Measurements from ENCODE around the gene INPP4B.

The INPP4B gene

DNA sequence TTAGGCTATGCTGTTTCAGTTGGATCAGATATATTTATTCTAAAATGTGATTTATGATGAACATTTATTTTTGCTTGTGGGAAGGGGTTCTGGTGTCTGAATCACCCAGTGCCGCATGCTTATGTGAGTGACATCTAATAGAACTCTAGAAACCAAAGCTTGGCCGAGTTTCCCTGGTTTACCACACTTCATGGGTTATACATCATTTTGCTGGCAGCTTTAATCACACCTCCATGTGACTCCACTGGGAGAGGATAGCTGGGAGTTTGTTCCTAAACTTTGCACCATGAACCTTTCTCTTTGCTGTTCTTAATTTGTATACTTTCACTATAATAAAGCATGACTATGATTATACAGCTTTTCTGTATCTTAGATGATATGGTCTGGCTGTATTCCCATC is 382.9 kb downstream of the INPP4B start:
- no peak for DNase-seq

DNA sequence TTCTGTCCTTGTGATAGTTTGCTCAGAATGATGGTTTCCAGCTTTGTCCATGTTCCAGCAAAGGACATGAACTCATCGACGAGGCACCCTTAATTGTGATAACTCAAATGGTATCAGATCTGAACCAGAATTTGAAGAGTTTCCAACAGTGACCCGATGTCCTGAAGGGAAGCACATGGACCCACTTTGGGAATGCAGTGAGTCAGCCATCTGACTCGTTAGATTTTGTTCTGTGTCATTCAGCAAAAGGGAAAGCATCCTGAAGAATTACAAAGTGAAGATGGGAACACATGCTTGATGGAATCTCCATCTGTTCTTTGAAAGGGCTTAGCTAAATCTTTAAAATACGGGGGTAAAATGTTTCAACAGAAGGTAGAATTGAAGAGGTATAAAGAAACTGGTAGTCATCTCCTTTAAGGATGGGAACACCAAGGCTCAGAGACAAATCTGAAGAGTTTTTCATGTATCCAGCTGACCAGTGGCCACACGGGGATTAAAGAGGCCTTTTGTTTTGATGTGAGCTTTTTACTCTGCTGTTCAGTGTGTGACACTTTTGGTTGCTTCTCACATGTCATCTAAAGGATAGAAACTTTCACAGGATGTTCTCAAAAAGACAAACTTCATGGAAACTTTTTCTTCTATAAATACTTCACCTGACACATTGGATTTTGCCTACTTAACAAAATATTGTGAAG is 393.8 kb downstream of the INPP4B start:
- no peak for DNase-seq

DNA sequence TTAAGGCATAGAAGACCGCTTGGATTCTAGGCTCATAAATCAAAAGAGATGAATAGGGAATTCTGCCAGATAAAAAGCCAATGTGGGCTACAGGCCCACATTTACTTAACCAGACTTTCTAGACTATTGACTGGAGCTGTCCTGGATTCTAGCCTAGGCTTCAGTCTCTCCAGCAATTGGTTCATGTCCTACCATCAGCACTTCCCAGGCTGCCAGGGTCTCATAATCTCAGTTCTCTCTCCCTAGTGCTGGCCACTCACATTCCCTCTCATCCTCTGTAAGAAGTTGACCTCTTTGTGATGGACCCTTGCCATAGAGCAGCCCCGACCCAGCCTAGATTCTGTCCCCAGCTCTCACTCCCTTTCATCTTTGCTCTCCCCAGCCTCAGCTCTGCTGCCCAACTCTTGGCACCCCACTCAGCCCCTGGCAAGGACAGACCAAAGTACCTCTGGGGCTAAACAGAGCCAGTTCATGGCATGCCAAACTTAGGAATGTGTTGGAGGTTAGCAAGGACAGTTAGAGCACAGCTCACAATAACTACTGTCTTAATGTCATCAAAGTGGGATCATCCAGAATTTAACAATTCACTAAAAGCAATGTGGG is 396.2 kb downstream of the INPP4B start:
- DNase-seq = no peak

DNA sequence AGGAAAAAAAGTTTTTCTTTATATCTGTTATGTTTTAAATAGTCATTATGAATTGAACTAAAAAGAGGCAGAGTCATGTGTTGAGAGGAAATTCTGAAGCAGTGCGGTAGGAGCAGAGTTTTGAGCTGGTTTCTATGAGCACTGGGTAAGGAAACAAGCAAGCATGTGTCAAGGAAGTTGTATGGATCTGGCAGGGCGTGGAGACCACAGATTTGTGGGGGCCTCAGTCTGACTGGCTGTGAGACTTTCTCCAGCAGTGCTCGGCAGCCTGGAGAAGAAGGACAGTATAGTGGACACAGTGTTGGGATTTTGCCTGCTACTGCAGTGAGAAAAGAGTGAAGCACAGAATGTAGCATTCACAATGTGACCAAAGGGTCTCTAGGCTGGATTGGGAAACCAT is 399.1 kb downstream of the INPP4B start:
- no peak for DNase-seq

DNA sequence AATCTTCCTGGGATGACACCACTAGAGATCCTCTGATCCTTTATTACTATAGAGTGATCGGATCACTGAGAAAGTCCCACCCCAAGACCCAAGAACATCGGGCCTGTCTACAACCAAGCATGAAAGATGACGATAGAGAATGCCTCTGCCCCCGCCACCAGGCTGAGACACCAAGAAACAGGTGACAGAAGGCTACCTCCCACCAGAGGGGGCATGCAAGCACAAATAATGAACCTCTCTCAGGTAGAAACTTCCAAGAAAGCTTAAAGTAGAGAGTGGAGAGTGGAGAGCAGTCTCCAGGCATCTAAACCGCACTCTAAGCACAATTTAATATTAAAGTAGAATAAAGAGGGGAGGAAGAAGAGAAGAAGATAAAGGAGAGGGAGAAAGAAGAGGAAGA is 402.6 kb downstream of the INPP4B start:
- no peak for DNase-seq

DNA sequence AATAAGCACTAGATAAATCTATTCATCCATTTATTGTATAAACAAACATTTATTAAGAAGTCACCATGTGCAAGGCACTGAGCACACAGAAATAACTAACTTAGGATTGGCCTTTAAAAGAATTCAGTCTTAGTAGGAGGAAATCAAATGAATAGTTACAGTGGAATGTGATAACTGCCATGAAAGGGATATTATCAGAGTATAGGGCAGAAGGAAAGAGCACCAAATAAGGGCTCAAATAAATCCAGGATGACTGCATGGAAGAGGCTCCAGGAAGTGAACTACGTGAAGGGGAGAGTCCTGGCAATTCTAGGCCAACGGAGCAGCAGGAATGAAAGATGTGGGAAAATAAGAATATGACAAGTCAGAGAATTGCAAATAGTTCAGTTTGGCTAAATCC is 406.0 kb downstream of the INPP4B start:
- DNase-seq = no peak

DNA sequence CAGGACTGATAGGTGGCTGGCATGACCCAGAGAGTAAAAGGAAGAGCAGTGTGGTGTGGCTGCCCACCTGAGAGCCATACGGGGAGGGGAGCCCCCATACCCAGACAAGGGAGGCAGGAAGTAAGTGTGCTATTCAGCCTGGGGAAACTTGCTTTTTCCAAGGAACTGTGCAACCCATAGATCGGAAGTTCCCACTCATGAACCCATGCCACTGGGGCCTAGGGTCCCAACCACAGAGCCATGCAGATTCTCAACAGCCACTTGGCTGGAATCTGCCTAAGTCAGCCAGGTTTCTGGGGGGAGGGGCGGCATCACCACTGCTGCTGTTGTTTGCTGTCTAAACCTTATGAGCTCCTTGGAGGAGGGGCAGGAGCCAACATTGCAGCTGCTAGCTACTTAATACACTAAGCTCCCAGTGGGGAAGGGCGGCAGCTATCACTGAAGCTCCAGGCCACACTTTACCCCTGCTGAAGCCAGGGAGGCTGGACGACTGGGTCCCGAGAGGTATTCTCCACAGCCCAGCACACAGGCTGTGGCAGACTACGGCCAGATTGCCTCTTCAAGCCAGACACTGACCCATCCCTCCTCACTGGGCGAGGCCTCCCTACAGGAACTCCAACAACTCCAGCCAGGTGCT is 410.4 kb downstream of the INPP4B start:
- DNase-seq = no peak

DNA sequence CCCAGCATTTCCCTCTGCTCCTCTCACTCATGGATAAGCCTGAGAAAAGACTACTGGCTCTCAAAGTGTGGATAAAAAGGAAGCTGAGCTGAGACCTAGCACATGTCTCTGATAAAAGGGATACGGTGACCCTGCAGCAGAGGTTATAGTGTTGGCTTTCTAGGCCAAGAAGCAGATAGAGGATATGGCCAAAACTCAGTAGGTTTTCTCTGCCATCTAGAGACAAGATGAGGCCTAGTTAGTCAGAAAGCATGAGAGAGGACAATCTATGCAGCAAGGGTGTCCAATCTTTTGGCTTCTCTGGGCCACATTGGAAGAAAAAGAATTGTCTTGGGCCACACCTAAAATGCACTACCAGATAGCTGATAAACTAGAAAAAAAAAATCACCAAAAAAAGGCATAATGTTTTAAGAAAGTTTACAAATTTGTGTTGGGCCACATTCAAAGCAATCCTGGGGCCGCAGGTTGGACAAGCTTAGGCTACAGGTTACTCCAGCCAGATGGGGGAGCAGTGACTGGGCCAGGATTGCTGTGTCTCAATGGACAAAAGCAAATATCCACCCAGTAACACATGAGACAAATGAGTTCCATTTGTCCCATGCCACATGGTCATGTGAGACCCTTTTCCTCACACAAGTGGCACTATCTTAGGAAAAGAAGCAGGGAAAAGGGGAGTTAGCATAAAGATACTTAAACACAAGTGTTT is 411.4 kb downstream of the INPP4B start:
- DNase-seq = no peak

DNA sequence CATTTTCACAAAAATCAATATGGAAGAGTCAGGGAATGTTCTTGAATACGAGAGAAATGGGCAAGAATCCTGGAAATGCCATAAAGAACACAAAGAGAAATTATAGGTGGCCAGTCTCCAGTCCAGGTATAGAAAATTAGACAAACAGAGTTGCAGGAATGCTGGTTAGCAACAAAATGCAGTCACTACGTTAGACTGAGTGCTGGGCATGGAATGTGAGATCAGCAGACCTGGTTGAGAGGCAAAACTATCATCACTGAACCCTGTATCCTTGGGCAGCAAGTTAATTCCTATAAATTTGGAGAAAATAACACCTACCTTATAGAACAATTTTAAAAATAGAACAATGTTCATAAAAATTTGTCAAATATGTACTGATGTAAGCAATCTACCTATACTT is 417.4 kb downstream of the INPP4B start:
- DNase-seq = no peak

DNA sequence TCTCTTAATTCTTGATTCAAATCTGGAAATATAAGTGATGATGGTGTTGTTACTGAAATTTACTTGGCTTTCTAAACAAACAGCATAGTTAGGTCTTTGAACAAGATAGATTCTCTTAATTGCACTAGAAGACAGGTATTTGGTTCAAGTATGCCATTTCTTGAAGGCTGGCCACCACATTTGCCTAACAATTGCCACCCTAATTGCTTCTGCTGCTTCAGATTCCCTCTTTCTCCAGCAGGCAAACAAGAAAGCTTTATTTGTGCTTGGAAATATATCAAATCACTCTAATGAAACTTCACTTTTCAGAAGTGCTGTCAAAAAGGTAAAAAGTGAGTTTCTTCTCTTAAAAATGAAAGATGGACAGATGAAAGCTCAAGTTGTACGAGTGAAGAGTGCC is 418.6 kb downstream of the INPP4B start:
- DNase-seq = no peak

DNA sequence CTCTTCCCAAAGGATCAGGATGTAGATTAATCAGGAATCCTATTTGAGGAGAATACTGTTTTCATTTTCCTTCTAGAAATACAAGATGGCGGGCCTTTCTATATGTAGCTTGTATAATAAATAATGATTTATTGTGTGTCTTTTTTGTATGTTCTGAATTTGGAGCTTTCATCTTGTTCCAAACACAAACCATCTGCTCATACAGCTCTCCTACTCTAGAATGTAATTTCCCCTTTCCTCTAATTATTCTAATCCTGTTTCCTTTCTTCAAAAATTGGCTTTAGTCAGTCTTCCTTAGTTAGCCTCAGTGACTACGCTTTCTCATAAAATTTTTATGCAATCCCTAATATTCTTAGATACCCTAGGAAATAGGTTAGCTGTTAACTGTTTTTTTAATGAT is 422.2 kb downstream of the INPP4B start:
- DNase-seq = no peak

DNA sequence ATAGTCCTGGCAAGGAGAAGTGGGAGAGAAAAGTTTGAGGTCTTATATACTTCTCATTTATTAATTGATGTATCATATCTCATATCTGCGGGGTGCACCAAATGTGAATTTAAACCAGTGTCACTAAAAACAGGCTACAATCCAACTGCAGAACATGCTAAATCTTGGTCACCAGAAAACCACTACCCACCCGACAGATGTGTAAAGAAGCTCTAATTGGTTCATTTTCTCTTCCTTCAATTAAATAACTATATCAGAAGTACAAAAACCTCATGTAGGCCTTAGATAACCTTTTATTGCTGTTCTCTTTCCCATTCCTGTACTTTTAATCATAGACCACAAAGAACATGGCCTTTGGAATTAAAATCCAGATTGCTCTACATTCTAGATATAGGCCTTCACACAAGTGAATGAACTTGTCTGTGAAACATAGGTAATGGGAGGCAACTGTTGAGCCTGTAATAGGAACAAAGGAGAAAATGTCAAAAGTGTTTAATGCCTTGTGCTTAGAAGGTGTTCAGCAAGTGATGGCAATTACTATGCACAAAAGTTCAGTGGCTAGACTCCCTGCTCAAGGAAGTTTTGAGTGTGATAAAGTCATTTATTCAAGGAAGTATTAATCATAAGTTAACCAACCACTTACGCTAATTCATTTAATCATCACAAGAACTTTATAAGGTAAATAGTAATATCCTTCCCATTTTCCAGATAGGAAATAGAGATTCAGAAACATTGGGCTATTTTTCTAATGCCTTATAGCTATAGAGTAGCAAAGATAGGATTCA is 425.6 kb downstream of the INPP4B start:
- DNase-seq = no peak

DNA sequence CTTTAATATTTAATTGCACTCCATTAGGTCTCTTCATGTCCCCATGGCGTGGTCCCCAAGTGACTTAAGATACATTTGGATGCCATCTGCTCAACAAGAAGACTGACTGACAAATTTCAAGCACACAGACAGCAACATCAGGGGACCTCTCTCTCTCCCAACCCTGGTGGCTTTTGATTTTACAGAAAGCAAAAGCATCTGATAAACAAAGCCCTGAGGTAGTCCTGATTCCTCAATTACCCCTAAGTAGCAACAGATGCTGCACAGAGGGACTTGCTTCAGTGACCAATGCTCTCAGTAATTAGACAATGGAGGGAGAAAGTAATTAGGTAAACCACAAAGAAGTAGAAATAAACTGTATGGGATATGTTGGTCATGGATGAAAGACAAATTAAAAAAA is 426.4 kb downstream of the INPP4B start:
- DNase-seq = no peak

DNA sequence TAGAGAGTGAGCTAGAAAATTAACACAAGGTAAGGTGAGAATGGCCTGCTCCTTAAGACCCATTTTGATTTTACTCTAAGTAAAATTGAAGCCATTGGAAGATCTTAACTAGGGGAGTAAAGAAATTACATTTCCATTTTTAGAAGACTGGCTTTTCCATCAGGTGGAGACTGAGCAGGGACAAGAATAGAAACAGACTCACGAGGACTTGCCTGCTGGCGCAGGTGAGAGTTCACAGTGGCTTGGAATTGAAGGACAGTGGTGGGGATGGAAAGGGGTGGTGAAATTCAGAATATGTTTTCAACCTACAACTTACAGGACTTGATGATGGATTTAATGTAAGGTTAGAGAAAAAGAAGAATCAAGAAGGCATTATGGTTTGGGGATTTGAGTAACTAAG is 427.4 kb downstream of the INPP4B start:
- DNase-seq = no peak

DNA sequence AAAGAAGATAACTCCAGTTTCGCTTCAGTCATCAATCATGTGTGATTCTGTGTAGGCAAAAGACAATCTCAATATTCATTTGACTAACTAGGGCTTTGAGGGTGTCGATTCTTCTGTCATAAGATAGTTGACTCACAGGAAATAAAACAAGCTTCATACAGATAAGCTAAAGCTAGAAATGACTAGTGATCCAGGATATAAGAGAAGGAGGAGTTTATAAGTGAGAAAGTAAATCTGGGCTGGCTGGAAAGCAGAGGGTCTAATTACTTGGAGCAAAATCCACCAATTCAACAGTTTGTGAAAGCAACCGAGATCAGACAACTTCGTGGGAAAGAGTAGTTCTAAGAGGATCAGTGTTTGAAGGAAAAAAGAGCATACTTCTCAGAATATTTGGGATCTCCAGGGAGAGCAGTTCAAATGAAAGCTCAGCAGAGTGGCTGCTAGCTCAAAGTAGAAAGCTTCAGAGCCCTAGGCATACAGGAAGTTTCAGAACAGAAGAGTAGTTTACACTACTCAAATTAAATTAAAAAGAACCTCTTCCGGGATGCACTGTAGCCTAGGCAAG is 429.3 kb downstream of the INPP4B start:
- DNase-seq = peak in 1 of 5 donors; percentile 92

DNA sequence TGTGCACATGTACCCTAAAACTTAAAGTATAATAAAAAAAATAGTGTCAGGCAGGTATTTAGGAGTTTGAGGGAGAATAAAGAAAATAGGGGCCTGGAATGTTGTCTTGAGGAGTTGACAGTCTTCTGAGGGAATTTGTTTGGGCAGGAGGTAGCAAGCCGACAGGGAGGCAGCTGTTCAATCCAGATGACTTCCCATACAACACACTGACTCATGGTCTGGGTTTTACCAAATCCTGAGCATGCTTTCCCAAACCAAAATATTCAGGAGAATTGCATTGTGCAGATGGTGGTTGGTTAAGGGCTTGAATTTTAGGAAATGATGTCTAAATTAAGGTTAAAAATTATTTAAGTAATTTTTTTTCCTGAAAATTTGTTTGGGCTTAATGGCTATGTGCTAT is 430.0 kb downstream of the INPP4B start:
- DNase-seq = no peak

DNA sequence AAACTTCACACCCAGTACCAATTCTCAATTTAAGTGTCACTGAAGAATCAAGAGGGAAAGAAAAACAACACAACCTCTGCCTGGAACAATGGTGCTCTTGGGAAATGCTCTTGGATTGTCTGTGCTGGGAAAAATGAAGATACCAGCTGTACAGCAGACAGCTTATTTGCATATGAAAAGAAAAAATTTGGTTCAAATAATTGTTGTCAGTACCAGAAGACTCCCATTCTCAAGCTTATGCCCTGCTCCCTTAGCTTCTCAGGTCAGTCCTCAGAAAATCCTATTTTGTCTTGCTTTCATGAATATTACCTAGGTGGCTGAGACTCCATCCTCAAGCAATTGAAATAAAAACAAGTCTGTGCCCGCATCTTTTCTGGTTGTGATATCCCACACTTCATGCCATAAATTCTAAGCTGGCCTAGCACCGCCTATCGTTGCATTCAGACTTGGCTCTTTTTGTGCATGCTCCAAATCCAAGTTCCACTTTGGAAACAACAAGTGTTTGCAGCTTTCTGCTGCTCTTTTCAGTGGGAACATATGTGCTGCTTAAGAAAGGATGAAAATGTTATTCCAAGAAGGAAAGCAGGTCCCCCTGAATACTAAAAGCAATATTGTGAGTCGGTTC is 431.6 kb downstream of the INPP4B start:
- no peak for DNase-seq

DNA sequence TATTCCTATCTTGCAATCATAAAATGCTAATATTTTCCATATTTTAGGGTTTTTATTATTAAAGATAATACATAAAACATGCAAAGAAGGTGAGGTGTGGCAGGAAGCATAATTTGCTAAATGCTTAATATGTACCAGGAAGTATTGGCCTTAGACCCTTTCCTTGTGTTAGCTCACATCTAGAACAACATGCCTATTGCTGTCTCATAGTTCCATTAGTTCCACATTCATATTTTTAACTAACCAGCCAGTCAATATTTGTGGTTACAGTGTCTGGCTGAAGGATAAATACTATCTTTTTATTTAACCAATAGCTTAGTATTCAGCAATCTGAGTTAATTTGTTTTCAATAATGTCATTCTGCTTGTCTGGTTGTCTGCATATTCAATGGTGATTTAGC is 432.6 kb downstream of the INPP4B start:
- DNase-seq = no peak

DNA sequence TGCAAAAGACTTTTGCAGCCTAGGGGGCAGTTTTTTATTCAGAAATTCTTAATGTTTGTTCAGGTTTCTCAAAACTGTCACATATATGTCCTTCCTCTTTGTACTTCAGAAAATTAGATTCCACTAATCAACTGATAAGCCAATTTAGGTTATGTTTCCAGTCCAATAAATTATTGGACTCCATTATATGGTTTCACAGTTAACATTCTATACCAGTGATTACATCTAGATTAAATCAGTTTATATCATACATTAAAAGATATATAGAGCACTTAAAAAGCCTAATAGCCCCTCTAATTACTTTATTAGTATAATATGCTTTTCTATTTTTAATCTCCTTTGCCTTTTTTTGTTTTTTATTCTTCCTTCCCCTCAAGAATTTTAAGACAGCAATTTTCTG is 434.1 kb downstream of the INPP4B start:
- no peak for DNase-seq

DNA sequence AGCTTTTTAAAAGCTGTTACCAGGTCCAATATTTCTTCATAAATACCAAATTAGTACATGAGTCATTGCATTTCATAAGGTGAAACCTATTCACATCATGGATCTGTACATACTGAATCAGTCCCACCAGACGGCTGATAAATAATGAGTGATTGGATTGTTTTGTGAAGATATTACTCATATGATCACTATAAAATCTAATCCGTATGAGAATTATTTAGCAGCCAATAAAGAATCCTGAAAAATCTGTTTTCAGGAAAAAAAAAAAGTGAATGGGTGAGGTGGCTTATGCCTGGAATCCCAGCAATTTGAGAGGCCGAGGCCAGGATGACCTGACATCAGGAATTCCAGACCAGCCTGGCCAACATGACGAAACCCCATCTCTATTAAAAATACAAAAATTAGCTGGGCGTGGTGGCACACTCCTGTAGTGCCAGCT is 438.1 kb downstream of the INPP4B start:
- DNase-seq = no peak

DNA sequence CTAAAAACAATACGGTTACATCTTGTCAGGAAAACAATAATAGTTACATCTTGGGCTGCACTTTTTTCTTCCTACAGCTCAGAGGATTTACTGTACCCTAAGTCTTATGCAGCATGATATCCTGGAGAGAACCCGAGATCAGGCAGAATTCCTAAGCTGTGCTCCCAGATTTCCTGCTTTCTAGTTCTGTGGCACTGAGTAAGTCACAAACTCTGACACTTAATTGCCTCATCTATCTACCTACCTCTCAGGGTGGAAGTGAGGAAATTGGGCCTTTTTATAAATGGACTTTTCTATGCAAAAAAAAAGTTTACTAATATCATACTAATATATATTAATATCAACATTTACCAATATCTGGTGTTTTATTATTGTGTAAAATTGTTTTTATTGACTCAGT is 438.5 kb downstream of the INPP4B start:
- no peak for DNase-seq

DNA sequence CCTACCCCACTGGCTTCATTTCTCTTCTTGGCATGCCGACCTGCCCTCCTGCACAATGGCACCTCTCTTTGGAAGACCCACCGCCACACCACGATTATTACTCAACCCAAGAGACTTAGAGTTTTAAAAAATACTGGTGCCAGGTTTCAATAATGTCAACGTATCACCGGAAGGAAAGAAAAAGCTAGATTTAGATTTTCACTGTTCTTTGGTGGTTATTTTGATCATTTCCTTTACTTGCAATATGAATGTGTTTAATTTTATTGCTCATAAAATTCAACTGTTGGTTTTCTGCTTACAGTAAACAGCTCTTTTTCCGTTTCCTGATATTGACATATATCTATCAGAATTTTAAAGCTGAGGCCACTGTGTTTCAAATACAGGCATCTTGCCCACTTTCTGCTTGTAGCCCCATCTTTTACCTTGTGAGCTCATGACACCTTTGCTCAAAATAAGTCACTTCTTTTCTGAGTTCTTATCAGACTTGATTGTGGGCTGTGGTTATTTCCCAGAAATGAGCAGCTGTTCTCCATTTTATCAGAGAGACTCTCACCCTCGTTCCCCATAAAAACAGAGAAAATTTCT is 439.1 kb downstream of the INPP4B start:
- peak in 1 of 5 donors; percentile 82 for DNase-seq
